ENCODE data around the gene CHST8. TPM values are rescaled to one million over a fixed set of nuclear protein-coding genes. Genes with fewer than 3 reads are reported as not detected.
A peak's percentile ranks its signal among the peaks of the same experiment; 100 is the strongest.

CHST8 gene
- total and polyA plus RNA-seq, 4 donors = 0.05 to 0.07 TPM; not detected in 2

DNA sequence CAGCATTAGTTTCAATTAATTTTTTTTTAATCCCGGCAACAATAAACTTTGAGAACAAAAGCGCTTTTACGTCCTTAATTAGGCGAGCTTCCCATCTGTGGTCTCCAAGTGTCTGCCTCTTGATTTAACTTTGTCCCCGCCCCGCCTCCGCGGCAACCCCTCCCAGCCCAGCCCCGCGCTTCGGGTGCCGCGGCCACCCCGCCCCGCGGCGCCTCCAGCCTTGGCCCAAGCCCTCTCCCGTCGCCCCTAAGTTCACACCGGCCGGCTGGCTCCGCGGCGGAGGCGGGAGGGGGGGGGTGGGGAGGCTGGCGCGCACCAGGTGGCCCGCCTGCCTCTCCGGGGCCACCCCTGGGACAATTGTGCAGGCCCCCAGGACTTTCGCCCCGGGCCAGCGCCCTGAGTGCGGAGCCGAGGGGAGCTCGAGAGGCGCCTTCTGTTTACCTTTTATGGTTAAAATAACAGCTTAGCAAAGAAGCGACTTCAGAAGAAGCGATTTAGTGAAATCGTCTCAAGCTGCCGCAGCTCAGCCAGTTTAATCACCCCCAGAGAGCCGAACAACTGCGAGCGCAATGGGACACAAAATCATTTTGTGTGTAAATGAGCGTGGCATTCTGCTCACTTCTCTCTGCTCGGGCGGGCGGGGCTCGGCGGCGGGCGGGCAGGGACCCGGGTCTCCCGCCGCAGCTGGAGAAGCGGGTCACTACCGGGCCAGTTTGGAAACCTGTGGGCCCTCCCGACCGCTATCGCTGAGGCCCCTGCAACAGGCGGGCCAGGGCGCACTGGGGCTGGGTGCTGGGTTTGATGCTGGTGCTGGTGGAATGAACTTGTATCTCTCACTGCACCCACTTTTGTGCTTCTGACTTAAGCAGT lies 176.3 kb downstream of the CHST8 start:
- H3K9me3 ChIP-seq (ENCODE audit: control insufficient read depth in 4 of 4, low read length in 3 of 4) = no peaks in the 10 kb centered on the region
- H3K4me1 ChIP-seq (ENCODE audit: control insufficient read depth in 4 of 4, insufficient read depth in 4 of 4, low read length in 3 of 4) = peaks cover 4 to 20% (median 9%) of the 10 kb centered on the region in 4 donors
- no peaks in the 10 kb centered on the region for H3K36me3 ChIP-seq (ENCODE audit: control insufficient read depth in 4 of 4, insufficient read depth in 3 of 4, low read depth in 1 of 4, low read length in 3 of 4)
- TF ChIP-seq EGR1 (IDR thresholded peaks at IDR 0.05; ENCODE audit: low read depth in 2 of 2) (no peak), YY1 (IDR thresholded peaks at IDR 0.05) (no peak), HNF4A (conservative IDR thresholded peaks at IDR 0.05) (no peak), GABPA (IDR thresholded peaks at IDR 0.05 in 1 of 2, conservative IDR thresholded peaks at IDR 0.05 in 1 of 2) (no peak), NR2F2 (IDR thresholded peaks at IDR 0.05) (no peak), TAF1 (conservative IDR thresholded peaks at IDR 0.05) (no peak), JUND (IDR thresholded peaks at IDR 0.05) (no peak), MAX (IDR thresholded peaks at IDR 0.05) (no peak), ZBTB33 (IDR thresholded peaks at IDR 0.05) (no peak), FOXA2 (IDR thresholded peaks at IDR 0.05) (no peak)
- TF ChIP-seq, protein P1, sequence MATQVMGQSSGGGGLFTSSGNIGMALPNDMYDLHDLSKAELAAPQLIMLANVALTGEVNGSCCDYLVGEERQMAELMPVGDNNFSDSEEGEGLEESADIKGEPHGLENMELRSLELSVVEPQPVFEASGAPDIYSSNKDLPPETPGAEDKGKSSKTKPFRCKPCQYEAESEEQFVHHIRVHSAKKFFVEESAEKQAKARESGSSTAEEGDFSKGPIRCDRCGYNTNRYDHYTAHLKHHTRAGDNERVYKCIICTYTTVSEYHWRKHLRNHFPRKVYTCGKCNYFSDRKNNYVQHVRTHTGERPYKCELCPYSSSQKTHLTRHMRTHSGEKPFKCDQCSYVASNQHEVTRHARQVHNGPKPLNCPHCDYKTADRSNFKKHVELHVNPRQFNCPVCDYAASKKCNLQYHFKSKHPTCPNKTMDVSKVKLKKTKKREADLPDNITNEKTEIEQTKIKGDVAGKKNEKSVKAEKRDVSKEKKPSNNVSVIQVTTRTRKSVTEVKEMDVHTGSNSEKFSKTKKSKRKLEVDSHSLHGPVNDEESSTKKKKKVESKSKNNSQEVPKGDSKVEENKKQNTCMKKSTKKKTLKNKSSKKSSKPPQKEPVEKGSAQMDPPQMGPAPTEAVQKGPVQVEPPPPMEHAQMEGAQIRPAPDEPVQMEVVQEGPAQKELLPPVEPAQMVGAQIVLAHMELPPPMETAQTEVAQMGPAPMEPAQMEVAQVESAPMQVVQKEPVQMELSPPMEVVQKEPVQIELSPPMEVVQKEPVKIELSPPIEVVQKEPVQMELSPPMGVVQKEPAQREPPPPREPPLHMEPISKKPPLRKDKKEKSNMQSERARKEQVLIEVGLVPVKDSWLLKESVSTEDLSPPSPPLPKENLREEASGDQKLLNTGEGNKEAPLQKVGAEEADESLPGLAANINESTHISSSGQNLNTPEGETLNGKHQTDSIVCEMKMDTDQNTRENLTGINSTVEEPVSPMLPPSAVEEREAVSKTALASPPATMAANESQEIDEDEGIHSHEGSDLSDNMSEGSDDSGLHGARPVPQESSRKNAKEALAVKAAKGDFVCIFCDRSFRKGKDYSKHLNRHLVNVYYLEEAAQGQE (IDR thresholded peaks at IDR 0.05) = no peak
- TF ChIP-seq, protein P2, sequence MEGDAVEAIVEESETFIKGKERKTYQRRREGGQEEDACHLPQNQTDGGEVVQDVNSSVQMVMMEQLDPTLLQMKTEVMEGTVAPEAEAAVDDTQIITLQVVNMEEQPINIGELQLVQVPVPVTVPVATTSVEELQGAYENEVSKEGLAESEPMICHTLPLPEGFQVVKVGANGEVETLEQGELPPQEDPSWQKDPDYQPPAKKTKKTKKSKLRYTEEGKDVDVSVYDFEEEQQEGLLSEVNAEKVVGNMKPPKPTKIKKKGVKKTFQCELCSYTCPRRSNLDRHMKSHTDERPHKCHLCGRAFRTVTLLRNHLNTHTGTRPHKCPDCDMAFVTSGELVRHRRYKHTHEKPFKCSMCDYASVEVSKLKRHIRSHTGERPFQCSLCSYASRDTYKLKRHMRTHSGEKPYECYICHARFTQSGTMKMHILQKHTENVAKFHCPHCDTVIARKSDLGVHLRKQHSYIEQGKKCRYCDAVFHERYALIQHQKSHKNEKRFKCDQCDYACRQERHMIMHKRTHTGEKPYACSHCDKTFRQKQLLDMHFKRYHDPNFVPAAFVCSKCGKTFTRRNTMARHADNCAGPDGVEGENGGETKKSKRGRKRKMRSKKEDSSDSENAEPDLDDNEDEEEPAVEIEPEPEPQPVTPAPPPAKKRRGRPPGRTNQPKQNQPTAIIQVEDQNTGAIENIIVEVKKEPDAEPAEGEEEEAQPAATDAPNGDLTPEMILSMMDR (IDR thresholded peaks at IDR 0.05; ENCODE audit: low read depth, low read length, missing input control) = no peak
- TF ChIP-seq, protein P3, sequence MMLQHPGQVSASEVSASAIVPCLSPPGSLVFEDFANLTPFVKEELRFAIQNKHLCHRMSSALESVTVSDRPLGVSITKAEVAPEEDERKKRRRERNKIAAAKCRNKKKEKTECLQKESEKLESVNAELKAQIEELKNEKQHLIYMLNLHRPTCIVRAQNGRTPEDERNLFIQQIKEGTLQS (IDR thresholded peaks at IDR 0.05) = no peak
- peak overlapping the region in 2 of 3 donors; percentile 54 to 77 for H3K4me3 ChIP-seq (ENCODE audit: low read depth in 1 of 3, low read length in 3 of 3)
- peak overlapping the region; percentile 83 to 94 for H3K27ac ChIP-seq (ENCODE audit: low read depth in 1 of 2, low read length in 2 of 2)
- H3K9ac ChIP-seq (ENCODE audit: low read depth in 1 of 2, low read length in 2 of 2) = no peak overlapping the region
- DNase-seq (ENCODE audit: low spot score) = peak; percentile 45
- WGBS = 12% methylated on average over 61 of the region's 61 CpGs
- H3K27me3 ChIP-seq (ENCODE audit: control insufficient read depth in 4 of 4, insufficient read depth in 4 of 4, low read length in 3 of 4) = peaks cover 0 to 8% (median 0%) of the 10 kb centered on the region in 4 donors
